WERI-Rb-1 (cell line): ENCODE data around the gene ELL2.

Experiments
- DNase-seq: peaks from one replicate; pipeline ENCODE4 v3.0.0-alpha.2; 2020
- H3K27ac ChIP-seq: fragments of 250-450 bp; sonication (Bioruptor Pico); 2 replicates; pipeline ENCODE4 v1.5.1; 2020; ENCODE audit warnings: mild to moderate bottlenecking, moderate library complexity
- H3K27me3 ChIP-seq: fragments of 250-450 bp; sonication (Bioruptor Pico); 2 replicates; pipeline ENCODE4 v1.5.1; 2021; ENCODE audit warnings: mild to moderate bottlenecking, low read depth, moderate library complexity; ENCODE audit not compliant: insufficient read depth, severe bottlenecking
- H3K36me3 ChIP-seq: fragments of 250-450 bp; sonication (Bioruptor Pico); 2 replicates; pipeline ENCODE4 v1.5.1; 2020; ENCODE audit warnings: mild to moderate bottlenecking, moderate library complexity
- H3K4me3 ChIP-seq: 2 replicates; pipeline ENCODE4 v1.5.1; 2011; ENCODE audit warnings: low read depth, mild to moderate bottlenecking, control low read depth, low read length
- H3K9me3 ChIP-seq: fragments of 250-450 bp; sonication (Bioruptor Pico); 2 replicates; pipeline ENCODE4 v1.5.1; 2021; ENCODE audit warnings: mild to moderate bottlenecking, moderate library complexity; ENCODE audit not compliant: severe bottlenecking
- TF ChIP-seq, protein P1 (sequence below): IDR thresholded peaks from 2 replicates; pipeline ENCODE4 v1.5.1; 2011; ENCODE audit warnings: low read depth, mild to moderate bottlenecking, control low read depth, inconsistent platforms, low read length

Gene ELL2

DNA sequence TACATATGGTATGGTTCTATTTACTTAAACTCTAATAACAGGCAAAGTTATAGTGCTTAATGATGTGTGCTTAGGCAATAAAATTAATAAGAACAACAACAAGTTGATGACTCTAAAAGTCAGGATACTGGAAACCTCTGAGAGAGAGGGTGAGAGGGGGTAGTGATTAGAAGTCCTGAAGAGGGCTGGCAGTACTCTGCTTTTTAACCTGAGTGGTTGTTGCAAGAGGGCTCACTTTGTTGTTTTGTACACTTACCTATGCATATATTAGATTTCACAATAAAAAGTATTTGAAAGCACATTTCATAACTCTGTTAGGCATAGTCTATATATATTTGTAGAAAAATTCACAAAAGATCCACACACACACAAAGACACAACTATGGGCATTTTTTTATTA is 21.4 kb upstream of the ELL2 start:
- no peak overlapping the region for H3K27ac ChIP-seq
- DNase-seq, result no peak
- TF ChIP-seq, protein P1, sequence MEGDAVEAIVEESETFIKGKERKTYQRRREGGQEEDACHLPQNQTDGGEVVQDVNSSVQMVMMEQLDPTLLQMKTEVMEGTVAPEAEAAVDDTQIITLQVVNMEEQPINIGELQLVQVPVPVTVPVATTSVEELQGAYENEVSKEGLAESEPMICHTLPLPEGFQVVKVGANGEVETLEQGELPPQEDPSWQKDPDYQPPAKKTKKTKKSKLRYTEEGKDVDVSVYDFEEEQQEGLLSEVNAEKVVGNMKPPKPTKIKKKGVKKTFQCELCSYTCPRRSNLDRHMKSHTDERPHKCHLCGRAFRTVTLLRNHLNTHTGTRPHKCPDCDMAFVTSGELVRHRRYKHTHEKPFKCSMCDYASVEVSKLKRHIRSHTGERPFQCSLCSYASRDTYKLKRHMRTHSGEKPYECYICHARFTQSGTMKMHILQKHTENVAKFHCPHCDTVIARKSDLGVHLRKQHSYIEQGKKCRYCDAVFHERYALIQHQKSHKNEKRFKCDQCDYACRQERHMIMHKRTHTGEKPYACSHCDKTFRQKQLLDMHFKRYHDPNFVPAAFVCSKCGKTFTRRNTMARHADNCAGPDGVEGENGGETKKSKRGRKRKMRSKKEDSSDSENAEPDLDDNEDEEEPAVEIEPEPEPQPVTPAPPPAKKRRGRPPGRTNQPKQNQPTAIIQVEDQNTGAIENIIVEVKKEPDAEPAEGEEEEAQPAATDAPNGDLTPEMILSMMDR, result no peak
- H3K27me3 ChIP-seq, result no peaks in the 10 kb centered on the region
- H3K9me3 ChIP-seq, result no peaks in the 10 kb centered on the region
- no peaks in the 10 kb centered on the region for H3K36me3 ChIP-seq
- no peak overlapping the region for H3K4me3 ChIP-seq

DNA sequence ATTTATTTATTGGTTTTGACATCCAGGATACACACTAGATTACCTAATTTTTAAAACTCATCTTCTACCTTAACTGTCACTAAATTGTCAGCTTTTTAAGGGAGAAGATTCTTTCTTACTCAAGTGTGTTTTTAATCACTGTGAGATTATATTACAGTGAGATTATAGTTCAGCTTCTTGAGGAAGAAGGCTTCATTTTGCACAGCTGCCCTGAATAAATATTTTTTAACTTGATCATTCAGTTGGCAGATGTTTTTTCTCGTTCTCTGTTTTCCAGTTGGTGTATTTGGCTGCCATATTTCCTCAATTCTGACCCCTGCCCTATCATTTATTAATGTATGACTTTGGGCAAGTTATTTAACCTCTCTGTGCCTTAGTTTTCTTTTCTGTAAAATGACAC is 15.0 kb upstream of the ELL2 start:
- Histone ChIP-seq H3K4me3 (no peak overlapping the region), H3K9me3 (no peaks in the 10 kb centered on the region), H3K27ac (no peak overlapping the region), H3K36me3 (no peaks in the 10 kb centered on the region), H3K27me3 (no peaks in the 10 kb centered on the region)
- TF ChIP-seq, protein P1, result no peak
- DNase-seq, result no peak

DNA sequence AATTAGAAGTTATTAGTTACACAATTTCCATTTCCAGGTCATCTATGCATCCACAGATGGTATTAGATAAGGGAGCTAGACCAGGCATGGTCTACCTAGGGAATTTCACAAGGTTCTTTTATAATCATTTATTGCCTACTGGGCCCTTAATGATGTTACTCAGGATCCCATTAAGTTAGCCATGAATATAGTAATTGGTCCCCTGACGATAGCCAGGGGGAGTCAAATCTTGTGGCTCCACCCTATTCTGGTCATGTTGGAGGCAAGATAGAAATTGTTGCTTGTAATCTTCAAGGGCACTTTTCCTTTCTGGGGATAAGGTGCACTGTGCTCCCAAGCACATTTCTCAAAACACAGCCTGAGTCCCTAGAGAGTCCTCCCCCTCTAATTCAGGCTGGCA is 14.1 kb upstream of the ELL2 start:
- Histone ChIP-seq H3K27ac (no peak overlapping the region), H3K27me3 (no peaks in the 10 kb centered on the region), H3K9me3 (no peaks in the 10 kb centered on the region), H3K36me3 (no peaks in the 10 kb centered on the region), H3K4me3 (no peak overlapping the region)
- TF ChIP-seq, protein P1, result no peak
- DNase-seq, result no peak

DNA sequence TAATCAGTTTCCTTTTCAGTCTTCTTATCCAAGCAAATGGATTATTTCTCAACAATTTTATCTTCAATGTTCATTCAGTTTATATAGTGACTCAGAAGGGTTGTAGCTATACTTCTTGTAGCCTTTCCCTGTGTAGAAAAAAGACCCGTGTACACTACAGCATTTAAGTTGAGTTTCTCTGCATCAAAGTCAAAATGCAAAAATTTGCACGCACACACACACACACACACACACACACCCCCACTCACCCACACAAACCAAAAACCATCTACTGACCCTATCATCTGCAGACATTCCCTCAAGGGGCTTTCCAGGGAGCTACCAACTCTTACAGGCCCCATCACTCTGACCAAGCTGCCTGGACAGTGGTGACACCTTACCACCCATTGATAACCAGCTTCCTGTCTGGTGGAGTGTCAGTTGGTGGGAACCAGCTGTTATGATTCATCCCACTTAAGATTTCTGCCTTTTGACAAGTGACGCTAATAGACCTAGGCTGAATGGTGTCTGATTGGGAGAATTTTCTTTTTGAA is 12.2 kb upstream of the ELL2 start:
- Histone ChIP-seq H3K27me3 (no peaks in the 10 kb centered on the region), H3K36me3 (no peaks in the 10 kb centered on the region), H3K9me3 (no peaks in the 10 kb centered on the region), H3K27ac (no peak overlapping the region), H3K4me3 (no peak overlapping the region)
- no peak for DNase-seq
- TF ChIP-seq, protein P1, result no peak

DNA sequence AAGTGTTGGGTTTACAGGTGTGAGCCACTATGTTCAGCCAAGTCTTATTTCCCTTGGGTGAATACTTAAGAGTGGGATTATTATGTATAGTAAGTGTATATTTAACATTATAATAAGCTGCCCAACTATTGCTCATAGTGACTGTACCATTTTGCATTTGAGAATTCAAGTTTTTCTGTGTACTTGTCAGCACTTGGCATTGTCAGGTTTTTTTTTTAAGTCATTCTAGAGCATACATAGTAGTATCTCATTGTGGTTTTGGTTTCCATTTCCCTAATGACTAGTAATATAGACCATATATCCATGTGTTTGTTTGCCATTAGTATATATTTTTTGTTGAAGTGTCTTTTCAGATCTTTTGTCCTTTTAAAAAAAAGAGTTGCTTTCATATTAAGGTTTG is 10.5 kb upstream of the ELL2 start:
- H3K36me3 ChIP-seq, result no peaks in the 10 kb centered on the region
- TF ChIP-seq, protein P1, result no peak
- H3K4me3 ChIP-seq, result no peak overlapping the region
- no peak overlapping the region for H3K27ac ChIP-seq
- H3K9me3 ChIP-seq, result no peaks in the 10 kb centered on the region
- no peaks in the 10 kb centered on the region for H3K27me3 ChIP-seq
- no peak for DNase-seq

DNA sequence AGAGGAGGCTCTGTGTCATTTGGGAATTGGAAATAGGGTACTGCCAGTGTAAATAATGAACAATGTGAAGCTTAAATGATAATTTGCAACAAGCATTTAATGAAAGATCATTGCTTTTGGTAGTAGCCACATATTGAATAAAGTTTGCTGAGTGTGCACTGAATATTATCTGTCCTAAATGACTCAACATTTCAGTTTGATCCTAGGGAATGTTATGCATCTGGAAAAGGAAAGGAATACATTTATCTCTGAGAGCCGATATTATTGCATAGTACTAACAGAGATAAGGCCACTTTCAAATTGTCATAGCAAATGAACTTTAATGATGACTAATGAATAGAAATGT is 8.7 kb upstream of the ELL2 start:
- no peaks in the 10 kb centered on the region for H3K9me3 ChIP-seq
- no peaks in the 10 kb centered on the region for H3K27me3 ChIP-seq
- H3K4me3 ChIP-seq, result no peak overlapping the region
- no peaks in the 10 kb centered on the region for H3K36me3 ChIP-seq
- no peak overlapping the region for H3K27ac ChIP-seq
- TF ChIP-seq, protein P1, result no peak
- no peak for DNase-seq
